Measurements from ENCODE around the gene SYDE2.
"Not testable (repeated sequence)": the region's sequence is repeated elsewhere in the genome, so short reads cannot be mapped to it uniquely, and the experiment has no call there.

The SYDE2 gene

DNA sequence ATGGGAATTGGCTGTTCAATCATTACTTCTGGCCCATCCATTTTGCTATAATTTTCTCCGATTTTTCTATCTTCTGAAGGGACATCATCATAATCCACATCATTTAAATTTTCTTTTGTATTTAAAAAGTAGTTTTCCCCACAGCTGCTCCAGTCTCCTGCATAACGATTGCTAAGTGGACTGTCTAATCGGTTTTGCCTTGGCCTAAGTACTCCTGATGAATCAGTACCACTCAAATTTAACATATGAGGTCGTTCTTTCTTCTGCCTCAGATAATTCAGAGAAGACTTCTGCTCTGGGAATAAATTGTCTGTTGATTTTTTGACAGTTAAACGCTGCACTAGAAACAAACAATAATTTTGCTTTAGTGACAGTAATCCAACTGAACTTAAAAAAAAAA is 41.9 kb downstream of the SYDE2 start:
- DNase-seq = no peak

DNA sequence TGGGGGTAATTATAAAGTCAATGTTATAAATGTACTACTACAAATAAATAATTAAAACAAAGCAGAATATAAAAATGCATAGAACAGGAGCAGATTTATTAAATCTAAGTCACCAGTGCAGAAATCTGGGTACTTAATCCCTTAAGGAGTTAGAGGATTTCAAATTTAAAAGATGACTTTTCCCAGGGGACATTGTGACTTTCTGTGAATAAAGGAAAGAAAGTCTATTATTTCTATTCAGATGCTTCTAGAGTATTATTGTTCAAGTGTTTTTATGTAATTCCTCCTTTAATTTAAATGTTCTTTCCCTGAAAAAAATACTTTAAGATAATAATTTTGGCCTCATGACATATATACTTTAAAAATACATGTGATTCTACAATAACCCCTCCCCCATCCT is 43.4 kb downstream of the SYDE2 start:
- no peak for DNase-seq

GRCh38 chr1:85153149-85153891 is 47.5 kb downstream of the SYDE2 start:
- peak; percentile 9 for DNase-seq

DNA sequence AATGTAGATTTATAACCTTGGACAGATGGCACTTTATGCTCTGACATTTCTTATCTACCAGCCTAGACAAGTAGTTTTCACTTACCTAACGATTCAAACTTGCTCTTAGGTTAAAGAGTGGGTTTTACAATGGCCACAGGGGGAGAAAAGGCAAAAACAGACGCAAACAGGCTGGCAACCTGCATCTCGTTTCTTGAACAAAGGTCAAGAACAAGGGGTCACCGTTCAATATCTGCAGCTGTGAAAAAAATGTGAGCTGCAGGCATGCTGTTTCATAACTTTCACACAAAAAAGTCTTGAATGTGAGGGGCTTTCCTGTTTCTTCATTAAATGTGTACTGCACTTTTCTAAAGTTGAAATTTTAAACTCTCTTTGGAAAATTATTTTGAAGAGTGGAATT is 49.4 kb downstream of the SYDE2 start:
- DNase-seq = no peak

DNA sequence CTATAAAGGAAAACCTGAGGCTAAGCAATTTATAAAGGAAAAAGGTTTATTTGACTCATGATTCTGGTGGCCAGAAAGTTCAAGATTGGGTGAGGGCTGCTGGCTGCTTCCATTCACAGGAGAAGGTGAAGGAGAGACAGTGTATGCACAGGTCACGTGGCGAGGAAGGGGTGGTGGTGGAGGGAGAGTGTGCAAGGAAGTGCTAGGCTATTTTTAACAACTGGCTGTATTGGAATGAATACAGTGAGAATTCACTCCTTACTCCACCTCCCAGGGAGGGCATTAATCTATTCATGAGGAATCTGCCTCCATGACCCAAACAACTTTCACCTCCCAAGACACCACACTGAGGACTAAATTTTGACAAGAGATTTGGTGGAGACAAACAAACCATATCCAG is 51.0 kb downstream of the SYDE2 start:
- no peak for DNase-seq

- DNase-seq = peak; percentile 82
Measured at GRCh38 chr1:85148524-85149250, 52.1 kb downstream of the SYDE2 start.

DNA sequence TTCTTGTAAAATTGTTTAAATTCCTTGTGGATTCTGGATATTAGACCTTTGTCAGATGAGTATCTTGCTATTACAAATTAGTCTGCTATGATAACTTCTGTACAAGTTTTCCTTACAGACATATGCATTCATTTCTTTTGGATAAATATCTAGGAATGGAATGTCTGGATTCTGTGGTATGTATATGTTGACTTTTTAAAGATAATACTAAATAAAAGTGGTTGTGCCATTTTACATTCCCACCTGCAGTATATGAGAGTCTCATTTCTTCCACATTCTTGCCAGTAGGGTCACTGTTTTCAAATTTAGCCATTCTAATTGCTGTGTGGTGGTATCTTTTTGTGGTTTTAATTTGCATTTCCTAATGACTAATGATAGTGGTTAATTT is 53.9 kb downstream of the SYDE2 start:
- DNase-seq = no peak

DNA sequence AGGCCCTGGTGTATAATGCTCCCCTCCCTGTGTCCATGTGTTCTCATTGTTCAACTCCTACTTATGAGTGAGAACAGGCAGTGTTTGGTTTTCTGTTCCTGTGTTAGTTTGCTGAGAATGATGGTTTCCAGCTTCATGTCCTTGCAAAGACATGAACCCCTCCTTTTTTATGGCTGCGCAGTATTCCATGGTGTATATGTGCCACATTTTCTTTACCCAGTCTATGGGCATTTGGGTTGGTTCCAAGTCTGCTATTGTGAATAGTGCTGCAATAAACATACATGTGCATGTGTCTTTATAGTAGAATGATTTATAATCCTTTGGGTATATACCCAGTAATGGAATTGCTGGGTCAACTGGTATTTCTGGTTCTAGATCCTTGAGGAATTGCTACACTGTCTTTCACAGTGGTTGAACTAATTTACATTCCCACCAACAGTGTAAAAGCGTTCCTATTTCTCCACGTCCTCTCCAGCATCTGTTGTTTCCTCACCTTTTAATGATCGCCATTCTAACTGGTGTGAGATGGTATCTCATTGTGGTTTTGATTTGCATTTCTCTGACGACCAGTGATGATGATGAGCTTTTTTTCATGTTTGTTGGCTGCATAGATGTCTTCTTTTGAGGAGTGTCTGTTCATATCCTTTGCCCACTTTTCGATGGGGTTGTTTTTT is 54.4 kb downstream of the SYDE2 start:
- DNase-seq = not testable (repeated sequence)

DNA sequence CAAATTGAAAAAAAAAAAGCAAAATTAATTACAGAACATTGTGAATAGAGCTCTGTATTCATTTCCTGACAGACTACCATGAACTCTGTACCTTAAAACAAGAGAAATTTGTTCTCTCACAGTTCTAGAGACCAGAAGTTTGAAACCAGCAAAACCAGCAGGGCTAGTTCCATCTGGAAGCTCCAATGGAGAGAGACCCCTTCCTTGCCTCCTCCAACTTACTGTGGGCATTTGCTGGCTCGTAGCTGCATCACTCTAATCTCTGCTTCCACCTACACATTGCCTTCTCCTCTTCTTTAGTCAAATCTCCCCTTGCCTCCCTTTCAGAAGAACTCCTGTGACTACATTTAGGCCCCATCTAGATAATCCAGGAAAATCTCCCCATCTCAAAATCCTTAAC is 56.5 kb downstream of the SYDE2 start:
- DNase-seq = no peak

- DNase-seq = no peak
Measured at GRCh38 chr1:85142753-85143152, 58.1 kb downstream of the SYDE2 start.

- not testable (repeated sequence) for DNase-seq
Measured at GRCh38 chr1:85138439-85138838, 62.4 kb downstream of the SYDE2 start.

- no peak for DNase-seq
Measured at GRCh38 chr1:85137660-85138059, 63.2 kb downstream of the SYDE2 start.

- no peak for DNase-seq
Measured at GRCh38 chr1:85135392-85135798, 65.4 kb downstream of the SYDE2 start.

- DNase-seq = no peak
Measured at GRCh38 chr1:85134583-85135391, 66.0 kb downstream of the SYDE2 start.

DNA sequence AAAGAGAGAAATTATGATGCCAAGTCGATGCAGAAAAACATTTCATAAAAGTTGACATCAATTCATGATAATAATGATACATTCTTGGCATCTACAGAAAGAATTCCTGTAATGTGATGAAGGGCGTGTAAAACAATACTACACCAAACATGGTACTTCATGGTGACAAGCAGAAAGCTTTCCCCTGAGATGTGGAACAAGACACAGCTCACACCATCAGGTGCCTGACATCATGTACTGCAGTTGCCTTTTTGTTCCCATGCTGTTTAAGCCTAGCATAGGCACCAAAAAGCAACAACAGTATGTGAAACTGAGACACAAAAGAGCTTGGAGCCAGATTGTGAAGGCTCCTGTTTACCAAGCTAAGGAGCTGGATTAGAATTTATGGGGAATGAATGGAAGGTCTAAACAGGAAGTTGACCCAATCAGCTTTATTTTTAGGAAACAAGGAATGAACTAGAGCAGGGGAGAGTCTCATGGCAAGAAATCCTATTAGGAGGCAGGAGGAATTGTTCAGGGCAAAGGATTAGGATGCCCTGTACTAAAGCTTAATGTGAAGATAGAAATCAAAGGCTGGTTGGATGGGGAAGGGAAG is 67.2 kb downstream of the SYDE2 start:
- no peak for DNase-seq

DNA sequence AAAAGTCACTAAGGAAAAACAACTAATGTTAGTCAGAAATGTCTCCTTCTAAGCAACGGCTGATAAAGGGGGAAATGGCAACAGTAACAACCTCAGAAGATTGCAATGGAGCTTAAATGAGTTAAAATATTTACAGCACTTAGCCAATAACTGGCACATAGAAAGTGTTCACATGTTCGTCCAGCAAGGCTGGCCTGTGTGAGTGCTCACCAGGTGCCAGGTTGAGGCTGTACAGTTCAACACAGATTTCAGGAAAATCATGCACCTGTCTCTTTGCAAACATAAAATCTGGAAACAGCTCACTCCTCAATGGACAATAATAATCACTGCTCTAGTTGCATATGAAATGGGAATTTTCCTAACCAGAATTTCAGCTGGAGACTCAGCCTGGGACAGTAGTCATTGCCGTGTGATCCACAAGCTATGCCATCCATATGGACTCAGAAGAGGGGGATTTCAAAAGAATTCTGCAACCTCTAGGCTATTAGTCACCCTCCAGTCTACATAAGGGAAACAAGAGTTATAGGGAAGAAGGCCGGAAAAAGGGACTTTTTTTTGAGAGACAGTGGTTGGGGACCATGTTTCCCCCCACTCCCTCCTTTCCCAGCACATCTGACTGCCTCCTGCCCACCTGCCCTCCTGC is 68.6 kb downstream of the SYDE2 start:
- no peak for DNase-seq

DNA sequence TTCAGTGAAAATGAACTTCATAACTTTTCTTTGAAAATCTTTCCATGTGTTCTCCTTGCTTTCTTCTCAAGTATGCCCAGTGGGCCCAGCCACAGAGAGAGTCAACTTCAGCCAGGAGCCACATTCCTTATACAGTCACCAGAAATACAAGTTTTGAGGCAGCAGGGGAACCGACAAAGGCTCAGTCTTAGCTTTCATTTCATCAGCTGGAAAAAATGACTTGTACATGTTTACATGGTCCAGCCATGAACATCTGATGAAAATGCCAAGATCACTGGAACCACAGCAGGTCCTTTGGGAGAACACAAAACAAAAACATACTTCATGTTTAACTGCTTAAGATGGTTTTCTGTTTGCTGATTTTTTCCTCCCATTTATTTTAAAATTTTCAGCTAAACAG is 72.5 kb downstream of the SYDE2 start:
- DNase-seq = no peak

- DNase-seq = no peak
Measured at GRCh38 chr1:85125891-85126290, 74.9 kb downstream of the SYDE2 start.

GRCh38 chr1:85124091-85124490 is 76.7 kb downstream of the SYDE2 start:
- DNase-seq = no peak

DNA sequence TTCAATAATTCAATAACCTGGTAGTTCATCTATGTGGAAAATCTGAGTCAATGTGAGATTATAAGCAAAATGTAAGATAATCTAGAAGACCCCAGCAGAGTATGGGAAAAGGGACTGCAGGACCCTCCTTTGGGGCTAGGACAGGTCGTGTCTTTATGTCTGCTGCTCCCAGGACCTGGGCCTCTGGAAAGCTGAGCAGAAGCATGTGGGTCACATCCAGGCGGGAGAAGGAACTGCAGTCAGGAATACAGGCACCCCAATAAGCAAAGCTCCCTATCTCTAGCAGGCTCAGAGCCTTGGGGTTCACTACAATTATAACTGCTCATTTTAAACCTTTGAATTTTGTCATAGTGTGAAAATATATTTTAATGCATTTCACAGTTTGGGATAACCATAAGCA is 78.6 kb downstream of the SYDE2 start:
- DNase-seq = no peak

DNA sequence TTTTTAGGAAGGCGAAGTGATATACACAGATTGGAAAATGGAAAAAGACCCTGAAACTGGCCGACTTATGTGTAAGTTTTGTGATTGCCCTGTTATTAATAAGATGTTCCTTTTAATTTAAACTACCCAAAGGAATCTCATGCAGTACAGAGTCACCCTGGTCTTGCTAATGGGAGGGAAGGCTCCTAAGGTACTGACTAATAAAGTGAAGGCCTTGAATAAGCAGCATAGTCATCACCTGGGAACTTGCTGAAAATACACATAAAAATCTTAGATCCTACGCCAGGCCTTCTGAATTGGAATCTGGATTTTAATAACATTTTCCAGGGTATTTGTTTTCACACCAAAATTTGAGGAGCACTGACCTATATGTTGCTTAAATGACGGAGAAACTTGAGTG is 79.1 kb downstream of the SYDE2 start:
- no peak for DNase-seq

DNA sequence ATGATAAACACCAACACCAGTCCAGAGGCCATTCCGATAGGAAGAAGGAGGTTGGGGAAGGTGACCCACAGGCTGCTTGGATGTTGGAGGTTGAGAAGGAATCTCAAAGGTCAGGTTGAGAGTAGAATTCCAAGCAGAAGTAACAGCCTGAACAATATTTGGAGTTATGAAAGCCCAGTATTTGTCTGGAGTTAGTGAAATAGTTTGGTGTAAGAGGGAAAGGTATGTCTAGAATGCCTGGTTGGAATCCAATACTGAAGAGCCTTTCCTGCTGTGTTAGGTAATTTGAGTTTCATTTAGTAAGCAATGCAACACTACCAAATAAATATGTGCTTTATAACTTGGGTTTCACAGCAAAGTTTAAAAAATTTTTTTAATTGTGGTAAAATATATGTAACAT is 82.1 kb downstream of the SYDE2 start:
- DNase-seq = no peak

All from activated CD4-positive, alpha-beta T cell treated with anti-CD3 and anti-CD28 coated beads, Interleukin-10, Interleukin-2, amounts not matched to agents 100 ng/mL and 50 ng/mL, durations not matched to agents 16 hours and 8 hours (primary cell).